ENCODE data around the gene ZFYVE21. TPM values are rescaled to one million over a fixed set of nuclear protein-coding genes. Genes with fewer than 3 reads are reported as not detected.

Gene ZFYVE21
- total and polyA plus RNA-seq, 2 experiments from 2014 or later: 39.4 to 55.2 TPM

GRCh38 chr14:103741876-103742275 is 26.3 kb downstream of the ZFYVE21 start:
- no peaks in the 10 kb centered on the region for H3K79me2 ChIP-seq
- H3K4me1 ChIP-seq (ENCODE audit: insufficient read depth): no peaks in the 10 kb centered on the region
- H3K4me2 ChIP-seq: no peak overlapping the region
- H4K20me1 ChIP-seq (ENCODE audit: insufficient read depth, poor library complexity, severe bottlenecking): no peaks in the 10 kb centered on the region
- peak; percentile 3 for DNase-seq (ENCODE audit: low spot score)
- WGBS (ENCODE audit: low lambda C conversion rate, missing lambda C conversion rate): 96% methylated on average over 9 of the region's 9 CpGs
- no peak overlapping the region for H3K27ac ChIP-seq
- no peaks in the 10 kb centered on the region for H3K36me3 ChIP-seq (replicated peaks; ENCODE audit: insufficient read depth, low read depth)
- H3K4me3 ChIP-seq: no peak overlapping the region
- H2AFZ ChIP-seq: no peak overlapping the region
- H3K9me2 ChIP-seq (replicated peaks; ENCODE audit: insufficient read depth): no peaks in the 10 kb centered on the region
- no peaks in the 10 kb centered on the region for H3K27me3 ChIP-seq
- no peak for TF ChIP-seq EZH2 (IDR thresholded peaks at IDR 0.05; ENCODE audit: borderline replicate concordance)
- no peak for TF ChIP-seq CTCF (IDR thresholded peaks at IDR 0.05; ENCODE audit: poor library complexity)
- no peak for TF ChIP-seq EZH2phosphoT487 (IDR thresholded peaks at IDR 0.05; ENCODE audit: low read depth, severe bottlenecking, unreplicated experiment)
- no peaks in the 10 kb centered on the region for H3K9me3 ChIP-seq (ENCODE audit: low read depth)

- H2AFZ ChIP-seq: no peak overlapping the region
Measured at GRCh38 chr14:103742499-103743255, 27.1 kb downstream of the ZFYVE21 start.

GRCh38 chr14:103743691-103744090 is 28.1 kb downstream of the ZFYVE21 start:
- no peaks in the 10 kb centered on the region for H3K79me2 ChIP-seq
- no peaks in the 10 kb centered on the region for H4K20me1 ChIP-seq (ENCODE audit: insufficient read depth, poor library complexity, severe bottlenecking)
- DNase-seq (ENCODE audit: low spot score): peak; percentile 5
- H3K4me2 ChIP-seq: no peak overlapping the region
- no peaks in the 10 kb centered on the region for H3K9me2 ChIP-seq (replicated peaks; ENCODE audit: insufficient read depth)
- no peaks in the 10 kb centered on the region for H3K27me3 ChIP-seq
- H3K9me3 ChIP-seq (ENCODE audit: low read depth): no peaks in the 10 kb centered on the region
- TF ChIP-seq CTCF (IDR thresholded peaks at IDR 0.05; ENCODE audit: poor library complexity): no peak
- no peak for TF ChIP-seq EZH2 (IDR thresholded peaks at IDR 0.05; ENCODE audit: borderline replicate concordance)
- TF ChIP-seq EZH2phosphoT487 (IDR thresholded peaks at IDR 0.05; ENCODE audit: low read depth, severe bottlenecking, unreplicated experiment): no peak
- no peaks in the 10 kb centered on the region for H3K36me3 ChIP-seq (replicated peaks; ENCODE audit: insufficient read depth, low read depth)
- WGBS (ENCODE audit: low lambda C conversion rate, missing lambda C conversion rate): 94% methylated on average over 15 of the region's 15 CpGs
- H3K27ac ChIP-seq: no peak overlapping the region
- H2AFZ ChIP-seq: no peak overlapping the region
- H3K4me1 ChIP-seq (ENCODE audit: insufficient read depth): no peaks in the 10 kb centered on the region
- no peak overlapping the region for H3K4me3 ChIP-seq

More at GRCh38 chr14:103742499-103743255, 27.1 kb downstream of the ZFYVE21 start:
- Histone ChIP-seq H3K79me2 (no peaks in the 10 kb centered on the region), H3K4me1 (ENCODE audit: insufficient read depth) (no peaks in the 10 kb centered on the region), H3K27ac (no peak overlapping the region), H4K20me1 (ENCODE audit: insufficient read depth, poor library complexity, severe bottlenecking) (no peaks in the 10 kb centered on the region), H3K9me2 (replicated peaks; ENCODE audit: insufficient read depth) (no peaks in the 10 kb centered on the region), H3K9me3 (ENCODE audit: low read depth) (no peaks in the 10 kb centered on the region), H3K4me3 (no peak overlapping the region), H3K36me3 (replicated peaks; ENCODE audit: insufficient read depth, low read depth) (no peaks in the 10 kb centered on the region), H3K4me2 (no peak overlapping the region), H3K27me3 (no peaks in the 10 kb centered on the region)
- no peak for TF ChIP-seq CTCF (IDR thresholded peaks at IDR 0.05; ENCODE audit: poor library complexity)
- no peak for TF ChIP-seq EZH2 (IDR thresholded peaks at IDR 0.05; ENCODE audit: borderline replicate concordance)
- no peak for TF ChIP-seq EZH2phosphoT487 (IDR thresholded peaks at IDR 0.05; ENCODE audit: low read depth, severe bottlenecking, unreplicated experiment)
- no peak for DNase-seq (ENCODE audit: low spot score)
- WGBS (ENCODE audit: low lambda C conversion rate, missing lambda C conversion rate): 97% methylated on average over 14 of the region's 14 CpGs

Data from hepatocyte (in vitro differentiated cells).